WI38 (cell line): ENCODE measurements around the gene KIR2DL1.
"Not testable (repeated sequence)": the region's sequence is repeated elsewhere in the genome, so short reads cannot be mapped to it uniquely, and the experiment has no call there.

Experiments used
- H3K4me3 ChIP-seq: 2 replicates; pipeline ENCODE4 v1.5.1; 2011; ENCODE audit warnings: low read depth, mild to moderate bottlenecking, control low read depth, low read length
- CTCF ChIP-seq: IDR thresholded peaks from 2 replicates; pipeline ENCODE4 v1.5.1; 2012; ENCODE audit warnings: low read depth, mild to moderate bottlenecking, control low read depth, low read length

The KIR2DL1 gene

GRCh38 chr19:54778896-54779295 is 9.3 kb downstream of the KIR2DL1 start:
- not testable (repeated sequence) for H3K4me3 ChIP-seq

DNA sequence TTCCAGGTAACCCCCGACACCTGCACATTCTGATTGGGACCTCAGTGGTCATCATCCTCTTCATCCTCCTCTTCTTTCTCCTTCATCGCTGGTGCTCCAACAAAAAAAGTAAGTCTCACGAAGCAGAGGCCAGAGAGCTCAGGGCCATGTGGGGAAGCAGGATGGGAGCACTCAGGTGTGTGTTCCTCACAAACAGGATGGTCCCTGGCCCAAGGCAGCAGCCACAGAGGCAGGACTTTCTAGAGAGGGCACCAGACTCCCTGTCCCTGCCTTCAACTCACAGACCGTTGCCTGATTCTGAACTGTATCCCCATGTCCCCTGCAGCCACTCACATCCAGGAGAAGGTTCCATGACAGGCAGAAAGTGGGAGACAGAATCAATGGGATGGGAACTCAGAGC is 13.3 kb downstream of the KIR2DL1 start:
- not testable (repeated sequence) for H3K4me3 ChIP-seq

DNA sequence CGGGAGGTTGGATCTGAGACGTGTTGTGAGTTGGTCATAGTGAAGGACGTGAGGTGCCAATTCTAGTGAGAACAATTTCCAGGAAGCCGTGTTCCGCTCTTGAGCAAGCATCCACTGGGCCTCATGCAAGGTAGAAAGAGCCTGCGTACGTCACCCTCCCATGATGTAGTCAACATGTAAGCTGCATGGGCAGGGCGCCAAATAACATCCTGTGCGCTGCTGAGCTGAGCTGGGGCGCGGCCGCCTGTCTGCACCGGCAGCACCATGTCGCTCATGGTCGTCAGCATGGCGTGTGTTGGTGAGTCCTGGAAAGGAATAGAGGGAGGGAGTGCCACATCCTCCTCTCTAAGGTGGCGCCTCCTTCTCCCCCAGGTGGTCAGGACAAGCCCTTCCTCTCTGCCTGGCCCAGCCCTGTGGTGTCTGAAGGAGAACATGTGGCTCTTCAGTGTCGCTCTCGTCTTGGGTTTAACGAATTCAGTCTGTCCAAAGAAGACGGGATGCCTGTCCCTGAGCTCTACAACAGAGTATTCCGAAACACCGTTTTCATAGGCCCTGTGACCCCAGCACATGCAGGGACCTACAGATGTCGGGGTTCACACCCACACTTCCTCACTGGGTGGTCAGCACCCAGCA is 16.6 kb downstream of the KIR2DL1 start:
- not testable (repeated sequence) for H3K4me3 ChIP-seq

DNA sequence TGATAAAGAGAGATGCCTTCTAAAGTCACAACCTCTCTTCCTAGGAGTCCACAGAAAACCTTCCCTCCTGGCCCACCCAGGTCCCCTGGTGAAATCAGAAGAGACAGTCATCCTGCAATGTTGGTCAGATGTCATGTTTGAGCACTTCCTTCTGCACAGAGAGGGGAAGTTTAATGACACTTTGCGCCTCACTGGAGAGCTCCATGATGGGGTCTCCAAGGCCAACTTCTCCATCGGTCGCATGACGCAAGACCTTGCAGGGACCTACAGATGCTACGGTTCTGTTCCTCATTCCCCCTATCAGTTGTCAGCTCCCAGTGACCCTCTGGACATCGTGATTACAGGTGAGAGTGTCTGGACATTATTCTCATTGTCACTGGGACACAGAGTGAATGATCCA is 18.6 kb downstream of the KIR2DL1 start:
- H3K4me3 ChIP-seq = not testable (repeated sequence)

- TF ChIP-seq CTCF = no peak
- H3K4me3 ChIP-seq = no peak overlapping the region
Observed at GRCh38 chr19:54790711-54791110, 21.1 kb downstream of the KIR2DL1 start.

- TF ChIP-seq CTCF = no peak
- no peak overlapping the region for H3K4me3 ChIP-seq
Observed at GRCh38 chr19:54791476-54791875, 21.9 kb downstream of the KIR2DL1 start.

DNA sequence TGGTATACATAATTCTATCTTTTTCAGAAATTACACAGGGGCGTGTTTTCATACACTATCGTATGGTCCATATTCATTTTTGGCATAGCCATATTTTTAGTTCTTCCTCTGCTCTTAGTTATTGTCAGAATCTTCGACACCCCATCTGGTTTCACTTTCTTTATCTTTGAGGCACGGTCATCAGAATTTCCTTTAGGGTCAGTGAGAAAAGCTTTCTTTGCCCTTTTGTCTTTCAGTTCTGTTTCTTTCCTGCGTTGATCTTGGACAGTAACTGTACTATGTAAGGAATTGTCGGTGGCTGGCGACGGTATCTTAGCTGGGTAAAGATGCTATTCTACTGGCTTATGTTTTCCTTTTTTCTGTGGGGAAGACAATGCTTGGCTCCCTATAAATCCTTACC is 23.2 kb downstream of the KIR2DL1 start:
- no peak overlapping the region for H3K4me3 ChIP-seq
- TF ChIP-seq CTCF = no peak

DNA sequence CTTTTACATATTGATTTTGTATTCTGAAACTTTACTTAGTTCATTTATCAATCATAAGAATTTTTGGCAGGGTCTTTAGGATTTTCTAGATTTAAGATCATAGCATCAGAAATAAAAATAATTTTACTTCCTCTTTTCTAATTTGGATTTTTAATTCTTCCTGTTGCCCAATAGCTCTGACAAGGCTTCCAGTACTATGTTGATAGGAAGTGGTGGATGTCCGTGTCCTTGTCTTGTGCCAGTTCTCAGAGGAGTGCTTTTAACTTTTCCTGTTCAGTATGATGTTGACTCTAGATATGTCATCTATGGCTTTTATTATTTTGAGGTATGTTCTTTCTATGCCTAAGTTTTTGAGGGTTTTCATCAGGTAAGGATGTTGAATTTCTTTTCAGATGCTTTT is 26.2 kb downstream of the KIR2DL1 start:
- H3K4me3 ChIP-seq = no peak overlapping the region
- no peak for TF ChIP-seq CTCF

DNA sequence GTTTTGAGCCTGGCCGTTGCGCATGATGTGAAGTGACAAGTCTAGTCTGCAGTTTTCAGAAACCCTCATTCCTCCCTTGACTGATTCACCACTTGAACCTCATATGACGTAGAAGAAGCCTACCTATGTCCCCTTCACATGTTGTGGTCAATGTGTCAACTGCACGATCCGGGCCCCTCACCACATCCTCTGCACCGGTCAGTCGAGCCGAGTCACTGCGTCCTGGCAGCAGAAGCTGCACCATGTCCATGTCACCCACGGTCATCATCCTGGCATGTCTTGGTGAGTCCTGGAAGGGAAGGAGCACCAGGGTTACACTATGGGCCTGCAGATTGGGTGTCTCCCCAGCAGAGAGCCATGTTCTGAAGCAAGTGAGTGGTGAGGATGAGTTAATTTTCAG is 33.8 kb downstream of the KIR2DL1 start, which contains the start of gene KIR2DL4:
KIR2DL4 (plus strand) TSS at position 201 of the 400 bp plus-strand sequence; CDS start at position 243, 42 bp downstream.
- H3K4me3 ChIP-seq = no peak within 1 kb of the TSS
- TF ChIP-seq CTCF = no peak

- H3K4me3 ChIP-seq = no peak overlapping the region
- no peak for TF ChIP-seq CTCF
Observed at GRCh38 chr19:54804101-54804500, 34.5 kb downstream of the KIR2DL1 start.
